NCI-H82 treated with DMSO at 0.1 percent for 48 hours (cell line): ENCODE measurements around the gene CHD2.
"Not testable (repeated sequence)": the region's sequence is repeated elsewhere in the genome, so short reads cannot be mapped to it uniquely, and the experiment has no call there.

Source experiments
- DNase-seq: peaks from one replicate; lab custom pipeline; 2025; ENCODE audit not compliant: unreplicated experiment; lab: John Stamatoyannopoulos, UW

The CHD2 gene

DNA sequence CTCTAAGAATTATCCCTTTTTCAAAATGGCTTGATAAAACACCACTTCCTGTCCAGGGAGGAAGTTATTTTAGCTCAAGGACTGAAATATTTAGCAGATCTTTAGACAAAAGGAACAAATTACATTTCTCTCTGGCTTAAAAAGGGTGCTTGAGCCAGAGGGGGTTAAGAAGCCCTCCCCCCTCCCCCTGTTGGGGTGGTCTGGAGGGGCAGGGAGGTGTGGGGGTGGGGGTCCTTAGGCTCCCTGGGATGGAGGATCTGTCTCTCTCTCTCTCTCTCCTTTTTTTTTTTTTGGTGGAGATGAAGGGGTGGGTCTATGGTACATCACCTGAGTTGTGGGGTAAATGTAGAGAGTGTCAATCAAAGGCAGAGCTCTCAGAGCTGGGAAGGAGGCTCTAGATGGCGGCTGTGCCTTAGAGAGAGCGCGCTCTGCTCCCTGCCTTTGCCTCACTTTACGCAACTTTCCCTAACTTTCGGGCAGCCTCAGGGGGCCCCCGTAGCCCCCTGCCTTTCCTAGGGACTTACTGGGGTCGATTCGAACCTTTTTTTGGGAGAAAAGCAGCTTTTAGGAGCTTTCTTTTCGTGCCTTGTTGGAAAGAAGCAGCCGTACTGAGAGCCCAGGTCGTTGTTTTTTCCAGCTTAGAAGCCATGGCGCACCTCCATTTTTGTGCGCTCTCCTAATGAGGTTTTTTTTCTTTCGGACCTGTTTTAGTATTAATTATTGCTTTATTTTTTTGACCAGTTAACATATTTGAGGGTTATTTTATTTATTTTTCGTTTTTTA is at the start of gene CHD2:
TSS of gene CHD2 (plus strand) at position 377 of the 783 bp plus-strand sequence. CDS start 914 bp downstream, outside the sequence.
- DNase-seq = peak; percentile 91

DNA sequence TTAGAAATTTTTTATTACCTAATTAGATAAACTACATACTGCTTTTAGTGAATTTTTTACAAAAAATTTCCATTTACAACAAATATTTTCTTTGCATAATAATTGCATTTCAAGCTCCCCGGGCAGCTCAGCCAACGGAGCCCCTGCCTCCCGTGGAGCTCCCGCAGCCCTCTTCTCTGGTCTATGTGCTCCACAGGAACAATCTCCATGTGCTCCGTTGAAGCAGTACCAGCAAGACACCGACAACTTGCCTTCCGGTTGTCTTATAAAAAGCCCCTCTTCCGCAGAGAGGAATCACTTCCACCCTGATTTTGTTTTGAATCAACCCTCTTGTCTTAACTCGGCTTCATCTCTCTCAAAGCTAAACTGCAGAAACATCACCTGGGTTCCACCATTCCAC is 46.9 kb upstream of the CHD2 start:
- DNase-seq = no peak

DNA sequence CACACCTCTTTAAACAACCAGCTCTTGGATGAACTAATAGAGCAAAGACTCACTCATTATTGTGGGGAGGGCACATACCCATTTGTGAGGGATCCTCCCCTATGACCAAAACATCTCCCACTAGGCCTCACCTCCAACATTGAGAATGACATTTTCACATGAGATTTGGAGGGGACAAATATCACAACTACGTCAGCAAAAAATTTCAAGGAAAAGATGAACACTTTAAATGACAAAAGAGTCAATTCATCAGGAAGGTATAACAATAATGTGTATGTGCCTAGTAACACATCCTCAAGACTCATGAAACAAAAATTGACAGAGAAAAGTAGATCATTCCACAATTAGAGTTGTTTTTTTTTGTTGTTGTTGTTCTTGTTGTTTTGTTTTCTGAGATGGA is 38.4 kb upstream of the CHD2 start:
- no peak for DNase-seq

DNA sequence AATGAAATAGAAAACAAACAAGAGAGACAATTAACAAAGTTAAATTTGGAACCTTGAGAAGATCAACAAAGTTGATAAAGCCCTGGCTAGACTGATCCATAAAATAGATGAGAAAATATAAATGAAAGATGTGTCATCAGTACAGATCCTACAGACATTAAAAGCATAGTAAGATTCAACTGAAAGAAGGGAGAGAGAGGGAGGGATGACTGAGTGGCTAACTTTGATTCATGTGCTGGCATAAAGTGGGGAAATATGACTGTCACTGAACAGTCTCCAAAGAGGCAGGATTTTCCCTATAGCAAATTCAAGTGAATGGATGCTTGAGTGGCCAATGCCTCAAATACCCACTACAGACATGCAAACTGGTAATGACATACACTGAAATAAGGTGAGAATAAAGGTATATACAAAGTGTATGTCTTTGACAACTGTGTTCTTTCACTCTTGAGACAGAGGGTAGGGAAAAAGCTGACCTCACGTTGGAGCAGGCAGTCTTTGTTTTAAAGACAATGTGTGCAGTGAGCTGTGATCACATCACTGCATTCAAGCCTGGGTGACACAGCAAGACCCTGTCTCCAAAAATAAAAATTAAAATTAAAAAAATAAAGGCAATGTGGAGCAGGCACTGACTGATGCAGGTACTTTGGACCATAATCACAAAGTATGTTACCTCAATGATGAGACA is 35.9 kb upstream of the CHD2 start:
- DNase-seq = no peak

DNA sequence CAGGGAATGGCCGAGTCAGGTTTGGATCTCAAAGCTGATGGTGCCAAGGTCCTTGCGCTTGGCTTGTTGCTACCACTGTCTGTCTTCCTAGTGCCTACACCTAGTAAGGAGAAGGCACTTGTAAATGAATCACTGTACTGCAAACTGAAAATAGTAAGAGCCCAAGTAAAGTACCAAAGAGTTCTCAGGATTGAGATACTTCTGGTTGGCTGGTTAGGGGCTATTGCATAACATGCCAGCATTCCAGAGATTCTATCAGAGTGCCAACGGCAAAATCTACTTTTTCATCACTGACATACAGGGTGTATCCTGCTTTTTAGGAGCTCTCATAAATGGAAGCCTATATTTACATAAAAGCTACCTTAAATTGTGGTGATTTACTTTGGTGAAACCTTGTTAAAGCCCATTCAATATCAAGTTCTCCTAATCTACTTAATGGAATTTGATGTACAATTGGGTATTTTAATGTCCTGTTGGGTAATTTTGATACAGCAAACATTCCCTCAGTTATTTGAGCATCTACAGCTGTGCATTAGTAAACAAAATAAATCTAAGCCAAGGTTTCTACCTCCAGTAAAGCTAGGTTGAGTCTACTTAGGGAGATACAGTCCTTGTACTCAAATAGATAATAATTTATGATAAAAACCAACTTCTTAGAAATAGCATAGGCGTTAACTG is 30.7 kb upstream of the CHD2 start:
- DNase-seq = no peak

DNA sequence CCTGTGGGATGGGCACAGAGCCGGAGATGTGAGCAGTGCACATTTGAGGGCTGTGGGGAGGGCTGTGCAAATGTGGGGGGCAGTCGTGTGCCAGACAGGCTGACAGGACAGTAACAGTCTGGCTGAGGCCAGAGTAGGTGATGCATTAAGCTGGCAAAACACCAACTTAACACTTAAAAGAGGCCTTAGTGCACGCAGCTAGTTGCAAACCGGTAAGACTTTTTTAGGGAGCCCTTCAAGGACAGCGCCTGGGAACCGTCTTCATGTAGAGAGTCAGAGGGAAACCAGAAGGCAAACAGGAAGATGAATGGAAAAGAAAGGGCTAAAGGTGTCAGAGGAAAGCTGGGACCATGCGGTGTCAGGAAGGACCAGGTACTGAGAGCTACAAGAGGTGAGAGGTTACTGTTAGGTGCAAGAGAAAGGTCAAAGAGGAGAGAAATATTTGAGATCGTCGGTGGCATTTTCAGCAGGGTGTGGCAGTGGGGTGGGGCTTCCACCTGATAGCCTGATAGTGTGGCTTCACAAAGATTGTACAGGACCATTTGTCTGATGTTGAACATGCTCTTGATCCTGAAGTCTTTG is 30.0 kb upstream of the CHD2 start:
- no peak for DNase-seq

DNA sequence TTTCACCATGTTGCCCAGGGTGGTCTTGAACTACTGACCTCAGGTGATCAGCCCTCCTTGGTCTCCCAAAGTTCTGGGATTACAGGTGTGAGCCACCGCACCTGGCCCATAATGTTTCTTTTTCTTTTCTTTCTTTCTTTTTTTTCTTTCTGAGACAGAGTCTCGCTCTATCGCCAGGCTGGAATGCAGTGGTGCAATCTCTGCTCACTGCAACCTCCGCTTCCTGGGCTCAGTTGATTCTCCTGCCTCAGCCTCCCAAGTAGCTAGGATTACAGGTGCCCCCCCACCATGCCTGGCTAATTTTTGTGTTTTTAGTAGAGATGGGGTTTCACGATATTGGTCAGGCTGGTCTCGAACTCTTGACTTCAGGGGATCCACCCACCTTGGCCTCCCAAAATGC is 27.2 kb upstream of the CHD2 start:
- DNase-seq = not testable (repeated sequence)

DNA sequence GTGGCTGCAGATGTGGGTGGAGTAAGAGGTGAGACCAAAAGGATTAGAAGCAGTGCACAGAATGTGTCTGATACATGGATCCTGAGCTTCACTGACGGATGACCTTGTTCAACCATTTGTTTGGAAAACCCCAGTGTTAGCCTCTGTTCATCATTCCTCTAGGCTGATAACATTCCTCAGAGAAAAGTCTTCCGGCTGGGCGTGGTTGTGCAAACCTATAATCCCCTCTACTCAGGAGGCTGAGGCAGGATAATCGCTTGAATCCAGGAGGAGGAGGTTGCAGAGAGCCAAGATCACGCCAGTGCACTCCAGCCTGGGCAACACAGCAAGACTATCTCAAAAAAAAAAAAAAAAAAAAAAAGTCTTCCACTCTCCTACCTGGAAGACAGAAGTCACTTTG is 23.1 kb upstream of the CHD2 start:
- DNase-seq = no peak

DNA sequence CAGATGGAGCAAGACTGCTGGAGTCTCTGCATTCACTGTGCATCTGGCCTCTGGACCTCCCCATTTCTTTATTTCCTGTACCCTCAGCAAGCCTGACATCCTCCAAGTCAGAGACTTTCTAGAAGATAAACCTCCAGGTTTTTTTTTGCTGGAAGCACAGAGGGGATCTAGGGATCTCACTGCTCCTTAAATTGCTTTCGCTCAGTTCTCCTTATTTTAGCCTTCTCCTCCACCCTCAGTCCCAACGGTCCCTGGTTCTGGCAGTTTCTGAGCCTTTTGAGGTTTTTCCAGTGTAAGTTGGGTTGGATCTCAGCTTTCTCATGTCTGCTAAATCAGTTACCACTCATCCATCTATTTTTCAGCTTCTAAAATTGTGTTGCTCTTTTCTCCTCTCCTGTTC is 22.7 kb upstream of the CHD2 start:
- no peak for DNase-seq

DNA sequence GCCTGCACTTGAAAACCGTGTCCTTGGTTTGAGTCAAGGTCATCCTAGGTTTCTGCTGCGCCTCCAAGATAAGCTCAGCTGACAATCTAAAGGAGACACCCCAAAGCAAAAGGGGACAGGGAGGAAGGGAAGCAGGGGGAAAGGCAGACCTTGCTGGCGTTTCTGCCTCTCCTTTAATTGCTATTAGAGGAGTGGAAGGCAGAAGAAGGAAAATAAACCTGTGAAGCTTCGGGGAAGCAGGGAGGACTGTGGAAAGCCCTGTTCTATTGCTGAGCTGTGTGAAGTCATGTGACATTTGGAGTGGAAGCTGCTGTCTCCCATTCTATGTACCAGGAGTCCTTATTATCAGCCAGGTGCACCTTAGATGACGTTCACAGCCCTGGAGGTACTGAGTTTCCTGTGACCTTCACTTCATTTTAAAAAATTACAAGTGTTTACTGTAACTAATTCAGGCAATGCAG is 21.5 kb upstream of the CHD2 start:
- no peak for DNase-seq

DNA sequence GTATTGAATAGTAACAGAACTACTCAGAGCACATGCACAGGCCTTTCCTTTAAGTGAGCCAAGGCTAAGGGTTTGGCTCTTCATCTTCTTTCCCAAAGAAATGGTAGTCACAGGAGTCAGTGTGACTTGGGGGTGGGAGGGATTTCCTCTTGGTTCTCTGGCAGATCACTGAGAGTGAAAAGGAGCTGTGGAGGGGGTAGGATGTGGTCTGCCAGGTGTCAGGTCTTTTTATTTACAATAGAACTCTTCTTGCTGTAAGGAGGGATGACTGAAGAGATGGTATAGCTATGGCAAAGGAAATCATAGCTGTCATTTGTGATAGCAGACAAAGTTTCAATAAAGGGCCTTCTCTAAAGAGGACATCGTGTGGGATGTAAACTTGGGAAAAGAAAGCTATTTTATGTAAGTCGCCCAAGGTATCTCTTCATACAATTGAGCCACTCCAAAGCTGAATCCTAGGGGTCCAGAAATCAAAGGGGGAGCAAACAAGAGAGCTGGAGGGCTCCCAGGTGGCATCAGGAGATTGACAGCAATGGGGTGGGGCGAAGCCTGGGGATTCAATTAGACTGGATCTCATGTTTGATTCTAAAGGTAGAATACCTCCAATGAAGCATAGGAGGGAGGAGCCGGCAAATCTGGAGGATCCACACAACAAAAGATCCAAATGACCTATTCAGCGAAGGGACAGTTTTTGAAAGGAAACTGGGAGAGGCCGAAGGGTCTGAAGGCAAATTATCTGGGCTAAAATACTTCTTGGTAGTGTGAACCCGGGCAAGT is 20.0 kb upstream of the CHD2 start:
- no peak for DNase-seq

DNA sequence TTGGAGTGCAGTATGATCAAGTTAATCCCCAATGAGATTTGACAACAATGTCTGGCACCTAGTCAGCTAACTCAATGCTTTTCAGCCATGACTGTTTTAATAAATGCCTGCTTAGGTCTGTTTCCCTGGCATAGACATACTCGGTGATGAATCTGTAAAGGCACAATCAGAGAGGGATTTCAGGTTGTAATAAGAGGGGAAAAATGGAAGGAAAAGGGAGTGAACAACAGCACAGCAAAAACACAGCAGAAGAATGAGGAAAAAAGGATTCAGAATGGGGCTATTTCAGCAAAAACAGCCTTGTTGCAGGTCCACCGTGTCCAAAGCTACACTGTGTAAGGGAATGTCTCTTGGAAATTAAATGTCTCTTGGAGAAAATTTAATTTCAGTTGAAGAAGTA is 19.3 kb upstream of the CHD2 start:
- DNase-seq = peak; percentile 84

DNA sequence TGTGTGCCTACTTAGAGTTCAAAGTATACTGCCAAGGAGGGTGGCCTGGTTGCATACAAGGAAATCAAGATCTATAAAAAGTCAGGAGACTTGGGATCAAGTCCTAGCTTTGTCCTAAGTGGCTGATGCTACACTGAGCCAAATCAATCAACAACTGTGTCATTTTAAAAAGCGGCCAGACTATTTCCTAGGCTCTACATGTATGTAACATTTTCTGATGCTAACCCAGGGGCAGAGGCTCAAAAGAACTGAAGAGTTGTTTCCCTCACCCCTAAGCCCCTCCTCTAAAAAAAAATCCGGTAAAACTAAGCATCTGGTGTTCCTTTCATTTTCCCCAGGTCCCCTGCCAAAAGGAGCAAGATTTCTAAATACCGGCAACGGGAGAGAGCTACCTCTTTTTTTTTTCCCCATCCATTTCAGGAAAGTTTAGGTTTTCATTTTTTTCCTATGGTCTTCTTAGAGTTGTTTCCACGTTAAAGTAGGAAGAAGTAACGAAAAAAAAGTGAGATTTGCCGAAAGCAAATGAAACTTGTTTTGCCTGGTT is 18.8 kb upstream of the CHD2 start:
- peak; percentile 43 for DNase-seq

DNA sequence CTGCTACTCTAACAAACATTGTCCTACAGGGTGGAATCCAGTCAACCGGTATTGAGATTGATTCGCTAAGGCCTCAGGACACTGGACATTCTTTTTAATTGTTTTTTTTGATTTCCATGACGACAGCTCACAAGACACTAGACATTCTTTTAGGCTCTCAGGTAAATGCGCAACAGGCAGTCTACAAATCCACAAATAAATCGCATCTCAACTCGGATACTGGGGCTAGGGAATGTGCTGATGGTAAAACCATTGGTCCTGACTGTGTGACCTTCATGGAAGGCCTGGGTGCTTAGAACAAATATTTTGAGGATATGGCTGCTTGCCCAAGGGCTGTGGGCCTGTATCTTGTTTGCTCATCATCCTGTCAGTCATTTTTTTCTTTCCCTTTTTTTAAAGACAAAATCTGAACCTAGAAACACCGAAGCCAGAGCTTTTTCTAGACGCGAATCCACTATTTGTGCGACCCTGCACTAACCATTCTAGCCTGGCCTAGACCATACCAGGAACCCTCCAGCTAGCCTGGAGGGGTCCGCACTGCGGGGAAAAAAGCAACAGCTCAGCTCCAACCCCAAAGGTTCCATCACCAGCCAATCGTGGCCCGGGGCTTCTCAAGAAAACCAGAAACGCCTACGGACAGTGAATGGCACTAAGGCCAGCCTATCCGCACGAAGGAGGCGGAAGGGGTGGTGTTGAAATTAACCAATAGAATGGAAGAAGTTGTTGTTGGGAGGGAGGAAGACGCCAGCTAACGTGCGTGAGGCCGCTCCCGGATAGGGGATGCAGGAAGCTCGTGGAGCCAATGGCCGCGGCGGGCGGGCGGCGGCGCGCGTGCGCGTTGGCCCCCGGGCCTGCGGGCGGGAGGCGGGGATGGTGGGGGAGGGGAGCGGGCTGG is 18.1 kb upstream of the CHD2 start:
- DNase-seq = peak; percentile 99

DNA sequence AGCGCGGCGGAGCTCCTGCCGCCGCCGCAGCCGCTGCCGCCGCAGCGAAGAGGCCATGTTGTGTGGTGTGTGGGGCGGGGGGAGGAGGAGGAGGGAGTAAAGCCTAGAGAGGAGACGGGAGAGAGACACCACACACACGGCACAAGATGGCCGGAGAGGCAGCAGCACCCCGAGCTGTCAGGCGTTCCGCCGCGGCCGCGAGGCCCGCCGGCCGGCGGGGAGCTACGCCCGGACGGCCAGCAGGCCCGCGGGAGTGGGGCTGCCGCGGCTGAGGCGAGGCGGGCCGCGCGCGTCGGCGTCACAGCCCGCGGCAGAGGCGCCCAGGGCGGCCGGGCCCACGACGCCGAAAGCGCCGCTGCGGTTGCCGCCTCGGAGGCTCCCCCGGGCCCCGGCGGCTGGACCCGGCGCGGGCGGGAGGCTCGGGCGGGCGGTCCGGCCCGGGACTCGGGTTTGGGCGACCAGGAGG is 17.4 kb upstream of the CHD2 start:
- no peak for DNase-seq

DNA sequence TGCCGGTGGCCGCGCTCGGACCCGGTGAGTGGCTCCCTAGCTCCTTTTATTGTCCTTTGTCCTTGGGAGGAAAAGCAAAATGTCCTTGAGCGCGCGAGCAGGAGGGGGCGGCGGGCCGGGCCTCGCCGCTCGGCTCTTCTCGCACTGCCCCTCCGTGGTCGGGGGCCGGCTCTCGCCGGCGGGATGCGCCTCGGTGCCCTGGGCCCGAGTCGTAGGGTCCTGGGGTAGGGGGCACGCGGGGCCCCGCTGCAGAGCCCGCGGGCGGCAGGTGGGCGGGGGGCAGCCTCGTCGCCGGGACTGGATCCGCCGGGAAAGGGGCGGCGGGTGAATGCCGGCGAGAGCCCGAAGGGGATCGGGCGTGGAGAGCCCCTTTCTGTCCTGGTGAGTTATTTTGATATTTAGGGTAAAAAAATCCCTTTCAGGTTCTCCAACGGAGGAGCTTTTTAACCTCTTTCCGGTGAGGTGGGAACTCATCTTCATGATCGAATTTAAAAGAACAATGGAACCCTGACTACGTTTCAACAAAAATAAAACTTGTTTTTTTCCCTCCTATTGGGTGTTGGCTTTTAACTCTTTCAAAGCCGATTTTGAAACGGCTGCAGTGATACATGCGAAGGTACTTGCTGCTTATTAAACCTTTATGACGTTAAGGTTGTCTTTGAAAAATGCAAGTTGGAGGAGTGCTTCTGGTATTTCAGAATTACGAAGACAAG is 16.8 kb upstream of the CHD2 start:
- DNase-seq = no peak

DNA sequence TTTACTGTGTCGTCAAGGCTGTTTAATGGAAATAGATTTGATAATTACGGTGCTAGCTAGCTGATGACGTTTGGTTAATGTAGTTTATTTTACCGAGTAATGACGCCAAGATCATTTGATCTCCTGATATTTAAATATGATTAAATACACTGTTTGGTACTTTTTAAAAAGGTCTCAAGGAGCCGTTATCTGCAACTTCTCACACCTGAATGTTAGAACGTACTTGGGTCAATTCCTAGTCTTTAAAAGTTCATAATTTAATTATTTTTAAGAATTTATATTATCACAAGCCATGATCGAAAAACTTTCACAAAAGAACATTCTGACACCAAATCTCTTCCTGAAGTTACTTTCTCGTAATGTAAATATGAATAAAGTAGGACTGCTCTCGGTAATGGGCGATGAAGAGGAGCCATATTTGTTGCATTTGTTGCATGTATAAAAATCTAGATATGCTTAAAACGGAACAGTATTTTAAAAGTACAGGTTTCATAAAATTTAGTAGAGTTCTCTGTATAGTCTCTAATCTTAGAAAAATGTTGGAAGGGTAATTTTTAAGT is 16.2 kb upstream of the CHD2 start:
- DNase-seq = no peak

DNA sequence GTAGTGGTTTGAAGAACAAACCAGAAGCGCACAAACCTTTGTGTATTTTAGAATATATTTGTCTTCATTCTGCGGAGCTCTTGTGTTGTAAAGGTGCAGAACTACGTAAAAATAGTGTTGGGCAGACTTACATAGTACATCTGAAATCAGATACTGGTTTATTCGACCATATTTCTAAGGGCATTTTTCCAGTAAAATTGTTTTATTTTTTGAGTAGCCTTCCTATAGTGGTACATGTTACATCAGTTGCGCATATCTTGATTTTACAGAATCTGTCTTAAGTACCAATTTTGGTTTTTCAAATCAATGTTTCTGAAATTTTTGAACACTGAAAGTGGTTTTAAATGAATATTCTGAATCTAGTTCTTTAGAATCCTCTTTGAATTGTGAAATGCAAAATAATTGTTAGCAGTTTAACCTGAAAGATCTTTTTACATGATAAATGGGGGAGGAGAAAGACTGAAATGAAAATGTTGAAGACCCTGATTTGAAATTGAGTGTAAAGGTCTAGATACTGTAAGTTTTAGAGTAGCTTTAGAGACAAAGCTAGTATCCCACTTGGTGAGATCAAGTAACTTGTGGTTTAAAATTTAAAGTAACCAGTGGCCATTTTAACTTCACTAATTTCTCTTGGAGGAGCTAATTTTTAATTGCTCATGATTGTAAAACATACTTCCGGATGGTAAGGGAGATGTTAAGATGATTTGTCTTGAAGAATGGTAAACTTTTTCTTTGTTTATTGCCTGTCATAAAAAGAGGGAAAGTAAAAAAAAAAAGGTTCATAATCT is 15.5 kb upstream of the CHD2 start:
- no peak for DNase-seq
